ENCODE results near the gene MTMR3.

DNA sequence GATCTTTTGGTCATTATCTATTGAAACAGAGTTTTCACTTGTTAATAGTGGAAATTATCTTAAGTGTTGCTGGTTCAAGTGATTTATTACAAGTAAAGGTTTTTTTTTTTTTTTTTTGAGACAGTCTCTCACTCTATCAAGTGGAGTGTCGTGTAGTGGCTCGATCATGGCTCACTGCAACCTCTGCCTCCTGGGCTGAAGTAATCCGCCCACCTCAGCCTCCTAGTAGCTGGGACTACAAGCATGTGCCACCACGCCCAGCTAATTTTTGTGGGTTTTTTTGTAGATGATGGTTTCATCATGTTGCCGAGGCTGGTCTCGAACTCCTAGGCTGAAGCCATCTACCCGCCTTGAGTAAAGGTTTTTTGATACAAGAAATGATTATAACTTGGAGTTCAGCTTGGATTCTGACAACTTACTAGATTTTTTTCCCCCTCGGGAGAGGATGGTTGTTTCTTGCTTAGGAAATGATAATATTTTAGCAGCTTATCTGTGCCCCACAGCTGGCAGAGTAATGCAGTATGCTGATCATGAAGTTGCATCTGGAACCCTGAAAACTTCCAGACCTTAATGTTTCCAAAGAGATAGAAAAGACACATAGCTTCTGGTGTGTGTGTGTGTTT, 68.9 kb downstream of the MTMR3 start:
- TF ChIP-seq POLR2A (IDR thresholded peaks at IDR 0.05; ENCODE audit: low read depth, low read length) (no peak), TAF1 (IDR thresholded peaks at IDR 0.05; ENCODE audit: borderline replicate concordance, low read depth, low read length) (no peak), POLR2AphosphoS5 (IDR thresholded peaks at IDR 0.05; ENCODE audit: low read depth, low read length) (no peak)

All from GM12892 (cell line).